ENCODE measurements around the gene ECHS1. TPM values are rescaled to one million over a fixed set of nuclear protein-coding genes. Genes with fewer than 3 reads are reported as not detected.
A peak's percentile ranks its signal among the peaks of the same experiment; 100 is the strongest.

The ECHS1 gene
- total and polyA plus RNA-seq, 9 of the 15 experiments (the other 6 are each of a cell fraction or from before 2014, with no cell fraction given) = 16.6 to 100 (median 68.1) TPM

DNA sequence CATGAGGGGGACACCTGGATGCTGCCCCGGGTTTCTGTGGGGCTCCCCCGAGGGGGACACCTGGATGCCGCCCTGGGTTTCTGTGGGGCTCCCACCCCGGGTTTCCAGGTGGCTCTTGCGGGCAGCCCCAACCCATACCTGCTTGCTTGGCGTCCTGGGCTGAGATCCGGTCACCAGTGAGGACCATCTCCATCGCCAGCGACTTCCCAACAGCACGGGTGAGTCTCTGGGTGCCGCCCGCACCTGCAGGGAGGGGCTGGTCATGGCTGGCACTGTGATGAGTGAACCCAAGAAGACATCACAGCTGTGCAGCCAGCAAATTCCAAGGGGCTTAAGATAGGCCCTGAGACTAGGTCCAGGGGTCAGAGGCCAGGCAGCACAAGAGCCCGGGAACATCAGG lies 6.4 kb downstream of the ECHS1 start:
- CTCF ChIA-PET (ENCODE audit: low intra/inter-chr PET ratio) = no interaction called here
- no peak for DNase-seq (ENCODE audit: extremely low read depth in 1 of 4, low spot score in 3 of 4)
- BruUV-seq (replicated peaks) = no TSS peak

DNA sequence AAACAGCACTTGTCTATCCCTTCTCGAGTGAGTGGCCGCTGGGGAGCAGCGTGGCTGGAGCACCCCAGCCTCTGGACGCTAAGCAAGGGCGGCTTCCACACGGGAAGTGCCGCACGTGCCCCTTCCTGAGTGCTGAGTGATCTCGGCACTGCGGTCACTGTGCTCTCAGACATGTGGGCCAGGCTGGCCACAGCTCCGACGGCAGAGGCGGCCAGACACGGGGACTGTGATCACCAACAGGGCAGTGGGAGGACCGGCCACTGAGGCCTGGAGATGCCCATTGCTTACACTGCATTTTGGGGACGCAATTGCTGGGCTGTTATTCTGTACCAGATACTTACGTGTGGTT lies 7.0 kb downstream of the ECHS1 start:
- Histone ChIP-seq H3K79me2 (ENCODE audit: control insufficient read depth, insufficient read depth, low read length) (no peaks in the 10 kb centered on the region), H3K4me3 (no peak overlapping the region), H3K4me1 (replicated peaks in 1 of 2; ENCODE audit: control insufficient read depth in 2 of 2, insufficient read depth in 2 of 2, low read length in 2 of 2) (peaks cover 0 to 7% of the 10 kb centered on the region in 2 experiments; a peak in 1 of 5 replicates), H3K4me2 (ENCODE audit: insufficient read depth, low read length) (no peak overlapping the region), H3K27ac (ENCODE audit: extremely low read depth, low read depth, low read length) (no peak overlapping the region), H2AFZ (ENCODE audit: low read depth, low read length) (no peak overlapping the region), H3K27me3 (ENCODE audit: control insufficient read depth in 2 of 2, insufficient read depth in 2 of 2, low read length in 2 of 2) (no peaks in the 10 kb centered on the region), H4K20me1 (replicated peaks; ENCODE audit: control insufficient read depth, insufficient read depth, low read length) (0 out of 2 replicates have a peak, but pooled peaks cover 3% of the 10 kb centered on the region), H3K9me3 (replicated peaks; ENCODE audit: control insufficient read depth, insufficient read depth, low read depth, low read length) (no peaks in the 10 kb centered on the region), H3K9ac (ENCODE audit: insufficient read depth in 1 of 2, low read depth in 2 of 2, low read length in 2 of 2) (no peak overlapping the region), H3K36me3 (ENCODE audit: control insufficient read depth, insufficient read depth, low read length) (peaks cover 73% of the 10 kb centered on the region; the same call in 2 of the 3 replicates), H3K9me1 (ENCODE audit: control insufficient read depth, insufficient read depth, low read length) (no peaks in the 10 kb centered on the region)
- intact Hi-C loops (cut with micrococcal nuclease) = no loop called here
- no peak for FAIRE-seq
- CTCF ChIA-PET (ENCODE audit: low intra/inter-chr PET ratio) = no interaction called here
- in situ Hi-C loops (cut with MboI) = no loop called here
- no peak for ATAC-seq
- DNase-seq (ENCODE audit: extremely low read depth in 1 of 4, low spot score in 3 of 4) = no peak
- no TSS peak for BruUV-seq (replicated peaks)
- no peak for TF ChIP-seq HDAC8 (tag; IDR thresholded peaks at IDR 0.05)
- TF ChIP-seq, protein P1, sequence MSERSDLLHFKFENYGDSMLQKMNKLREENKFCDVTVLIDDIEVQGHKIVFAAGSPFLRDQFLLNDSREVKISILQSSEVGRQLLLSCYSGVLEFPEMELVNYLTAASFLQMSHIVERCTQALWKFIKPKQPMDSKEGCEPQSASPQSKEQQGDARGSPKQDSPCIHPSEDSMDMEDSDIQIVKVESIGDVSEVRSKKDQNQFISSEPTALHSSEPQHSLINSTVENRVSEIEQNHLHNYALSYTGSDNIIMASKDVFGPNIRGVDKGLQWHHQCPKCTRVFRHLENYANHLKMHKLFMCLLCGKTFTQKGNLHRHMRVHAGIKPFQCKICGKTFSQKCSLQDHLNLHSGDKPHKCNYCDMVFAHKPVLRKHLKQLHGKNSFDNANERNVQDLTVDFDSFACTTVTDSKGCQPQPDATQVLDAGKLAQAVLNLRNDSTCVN (CRISPR knock-in tag; IDR thresholded peaks at IDR 0.05) = no peak
- no peak for TF ChIP-seq NUFIP1 (IDR thresholded peaks at IDR 0.05; ENCODE audit: partially characterized antibody)
- no peak for TF ChIP-seq CHCHD3 (CRISPR knock-in tag; IDR thresholded peaks at IDR 0.05)
- no peak for TF ChIP-seq TAF9B (IDR thresholded peaks at IDR 0.05; ENCODE audit: partially characterized antibody)
- TF ChIP-seq GATAD2B (IDR thresholded peaks at IDR 0.05; ENCODE audit: borderline replicate concordance) = no peak
- TF ChIP-seq FOXJ2 (tag; IDR thresholded peaks at IDR 0.05) = no peak
- no peak for TF ChIP-seq ZNF282 (CRISPR knock-in tag; IDR thresholded peaks at IDR 0.05)
- no peak for TF ChIP-seq ZC3H4 (CRISPR knock-in tag; IDR thresholded peaks at IDR 0.05; ENCODE audit: borderline replicate concordance)
- TF ChIP-seq EHMT2 (IDR thresholded peaks at IDR 0.05) = no peak
- TF ChIP-seq ZNF444 (CRISPR knock-in tag; IDR thresholded peaks at IDR 0.05) = no peak
- TF ChIP-seq ZNF23 (CRISPR knock-in tag; IDR thresholded peaks at IDR 0.05) = no peak
- TF ChIP-seq RBM17 (IDR thresholded peaks at IDR 0.05; ENCODE audit: borderline replicate concordance, low read depth, low read length) = no peak
- TF ChIP-seq DPF2 (IDR thresholded peaks at IDR 0.05) = no peak
- no peak for TF ChIP-seq CC2D1A (IDR thresholded peaks at IDR 0.05)
- POLR2A ChIA-PET = no interaction called here
- WGBS (ENCODE audit: insufficient coverage, low coverage, missing lambda C conversion rate) = 86% methylated on average over 11 of the region's 17 CpGs

More for the DNA sequence above, 6.4 kb downstream of the ECHS1 start:
- no peak overlapping the region for H3K4me2 ChIP-seq (ENCODE audit: insufficient read depth, low read length)
- TF ChIP-seq RBFOX2 (IDR thresholded peaks at IDR 0.05; ENCODE audit: low read depth, low read length) (0 out of 2 replicates have a peak, but pooled peaks have one; percentile 22), ZNF699 (CRISPR knock-in tag; IDR thresholded peaks at IDR 0.05; ENCODE audit: insufficient replicate concordance) (no peak)
- TF ChIP-seq, protein P2, sequence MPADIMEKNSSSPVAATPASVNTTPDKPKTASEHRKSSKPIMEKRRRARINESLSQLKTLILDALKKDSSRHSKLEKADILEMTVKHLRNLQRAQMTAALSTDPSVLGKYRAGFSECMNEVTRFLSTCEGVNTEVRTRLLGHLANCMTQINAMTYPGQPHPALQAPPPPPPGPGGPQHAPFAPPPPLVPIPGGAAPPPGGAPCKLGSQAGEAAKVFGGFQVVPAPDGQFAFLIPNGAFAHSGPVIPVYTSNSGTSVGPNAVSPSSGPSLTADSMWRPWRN (IDR thresholded peaks at IDR 0.05; ENCODE audit: low read depth) = no peak
- 95% methylated on average over 8 of the region's 13 CpGs for WGBS (ENCODE audit: insufficient coverage, low coverage, missing lambda C conversion rate)
- POLR2A ChIA-PET = no interaction called here
- H3K79me2 ChIP-seq (ENCODE audit: control insufficient read depth, insufficient read depth, low read length) = no peaks in the 10 kb centered on the region; the same call in 2 of the 3 replicates
- H3K27me3 ChIP-seq (ENCODE audit: control insufficient read depth in 2 of 2, insufficient read depth in 2 of 2, low read length in 2 of 2) = no peaks in the 10 kb centered on the region
- intact Hi-C loops (cut with micrococcal nuclease) (no loop called here), in situ Hi-C loops (cut with MboI) (no loop called here)
- peaks cover 76% of the 10 kb centered on the region; the same call in 2 of the 3 replicates for H3K36me3 ChIP-seq (ENCODE audit: control insufficient read depth, insufficient read depth, low read length)
- no peaks in the 10 kb centered on the region for H3K9me3 ChIP-seq (replicated peaks; ENCODE audit: control insufficient read depth, insufficient read depth, low read depth, low read length)
- H3K9ac ChIP-seq (ENCODE audit: insufficient read depth in 1 of 2, low read depth in 2 of 2, low read length in 2 of 2) = no peak overlapping the region
- no peak for FAIRE-seq
- H3K9me1 ChIP-seq (ENCODE audit: control insufficient read depth, insufficient read depth, low read length) = no peaks in the 10 kb centered on the region
- H4K20me1 ChIP-seq (replicated peaks; ENCODE audit: control insufficient read depth, insufficient read depth, low read length) = 0 out of 2 replicates have a peak, but pooled peaks cover 3% of the 10 kb centered on the region
- ATAC-seq = no peak
- H3K4me1 ChIP-seq (replicated peaks in 1 of 2; ENCODE audit: control insufficient read depth in 2 of 2, insufficient read depth in 2 of 2, low read length in 2 of 2) = peaks cover 0 to 11% of the 10 kb centered on the region in 2 experiments; a peak in 1 of 5 replicates
- H2AFZ ChIP-seq (ENCODE audit: low read depth, low read length) = no peak overlapping the region
- H3K27ac ChIP-seq (ENCODE audit: extremely low read depth, low read depth, low read length) = no peak overlapping the region
- no peak overlapping the region for H3K4me3 ChIP-seq
